HepG2 (cell line): ENCODE measurements around the gene HNRNPUL2. TPM values are rescaled to one million over a fixed set of nuclear protein-coding genes. Genes with fewer than 3 reads are reported as not detected.

Source experiments
- CEBPZ ChIP-seq: IDR thresholded peaks from 2 replicates; pipeline ENCODE4 v1.6.1; 2012; ENCODE audit warnings: low read length, improper control_type of control experiment
- FOXM1 ChIP-seq: sonication (generic); formaldehyde crosslinking; IDR thresholded peaks from 2 replicates; pipeline ENCODE4 v1.5.0; 2020; ENCODE audit warnings: missing genetic modification reagents
- ISX ChIP-seq: sonication (generic); formaldehyde crosslinking; conservative IDR thresholded peaks from 2 replicates; pipeline ENCODE4 v1.5.0; 2020; ENCODE audit warnings: missing genetic modification reagents
- KDM4B ChIP-seq: sonication (generic); formaldehyde crosslinking; IDR thresholded peaks from 2 replicates; pipeline ENCODE4 v1.4.0; 2020; ENCODE audit warnings: missing genetic modification reagents
- RFX3 ChIP-seq: IDR thresholded peaks from 2 replicates; pipeline ENCODE4 v1.6.1; 2016; ENCODE audit warnings: missing biosample characterization, missing genetic modification reagents
- SMAD3 ChIP-seq: sonication (generic); formaldehyde crosslinking; IDR thresholded peaks from 2 replicates; pipeline ENCODE4 v1.4.0; 2020; ENCODE audit warnings: missing genetic modification reagents
- TRAFD1 ChIP-seq: sonication (generic); formaldehyde crosslinking; IDR thresholded peaks from 2 replicates; pipeline ENCODE4 v1.5.1; 2020; ENCODE audit warnings: missing genetic modification reagents, mild to moderate bottlenecking, borderline replicate concordance
- TRIM22 ChIP-seq: fragments of 450-650 bp; IDR thresholded peaks from 2 replicates; pipeline ENCODE4 v1.6.1; 2017
- ZBTB46 ChIP-seq: sonication (generic); formaldehyde crosslinking; IDR thresholded peaks from 2 replicates; pipeline ENCODE4 v1.4.0; 2020; ENCODE audit warnings: mild to moderate bottlenecking, missing genetic modification reagents, borderline replicate concordance
- ZNF354B ChIP-seq: sonication (generic); formaldehyde crosslinking; IDR thresholded peaks from 2 replicates; pipeline ENCODE4 v1.8.0; 2022; ENCODE audit warnings: mild to moderate bottlenecking, missing genetic modification reagents
- polyA plus RNA-seq, 8 experiments: library from polyadenylated mRNA; depleted of rRNA in 3 of 8; stranded (reverse) in 7 of 8; unstranded in 1 of 8; fragments of >200 nt; fragmentation: Illumina TruSeq in 4 of 8; extraction: Trizol in 4 of 8; gene quantifications; 2 replicates each; pipeline versions ENCODE4 v1.2.1 to v1.2.3, GENCODE V29; 2011 to 2016; ENCODE audit warnings: low read depth in 4 of 8, missing spikeins in 1 of 8, mixed read lengths in 1 of 8; ENCODE audit not compliant: insufficient read depth in 1 of 8
- total RNA-seq, 5 experiments: library from RNA; depleted of rRNA; stranded (reverse); fragments of >200 nt; fragmentation: Illumina TruSeq; extraction: Trizol; gene quantifications; 2 replicates each; pipeline ENCODE4 v1.2.3, GENCODE V29; 2016; ENCODE audit warnings: low read depth in 1 of 5
- TF ChIP-seq, protein P1 (sequence below): sonication (generic); formaldehyde crosslinking; IDR thresholded peaks from 2 replicates; pipeline ENCODE4 v1.4.0; 2020; ENCODE audit warnings: mild to moderate bottlenecking, missing genetic modification reagents
- TF ChIP-seq, protein P2 (sequence below): sonication (generic); formaldehyde crosslinking; IDR thresholded peaks from 2 replicates; pipeline ENCODE4 v1.4.0; 2020; ENCODE audit warnings: mild to moderate bottlenecking, missing genetic modification reagents
- TF ChIP-seq, protein P3 (sequence below): IDR thresholded peaks from 2 replicates; pipeline ENCODE4 v1.6.1; 2016; ENCODE audit warnings: mild to moderate bottlenecking
- TF ChIP-seq, protein P4 (sequence below): sonication (generic); formaldehyde crosslinking; IDR thresholded peaks from 2 replicates; pipeline ENCODE4 v1.4.0; 2020; ENCODE audit warnings: mild to moderate bottlenecking, missing genetic modification reagents

HNRNPUL2 gene
- total and polyA plus RNA-seq, 2 of the 13 experiments (the other 11 are each of a cell fraction or from before 2014, with no cell fraction given): 8.4 to 9.6 TPM

DNA sequence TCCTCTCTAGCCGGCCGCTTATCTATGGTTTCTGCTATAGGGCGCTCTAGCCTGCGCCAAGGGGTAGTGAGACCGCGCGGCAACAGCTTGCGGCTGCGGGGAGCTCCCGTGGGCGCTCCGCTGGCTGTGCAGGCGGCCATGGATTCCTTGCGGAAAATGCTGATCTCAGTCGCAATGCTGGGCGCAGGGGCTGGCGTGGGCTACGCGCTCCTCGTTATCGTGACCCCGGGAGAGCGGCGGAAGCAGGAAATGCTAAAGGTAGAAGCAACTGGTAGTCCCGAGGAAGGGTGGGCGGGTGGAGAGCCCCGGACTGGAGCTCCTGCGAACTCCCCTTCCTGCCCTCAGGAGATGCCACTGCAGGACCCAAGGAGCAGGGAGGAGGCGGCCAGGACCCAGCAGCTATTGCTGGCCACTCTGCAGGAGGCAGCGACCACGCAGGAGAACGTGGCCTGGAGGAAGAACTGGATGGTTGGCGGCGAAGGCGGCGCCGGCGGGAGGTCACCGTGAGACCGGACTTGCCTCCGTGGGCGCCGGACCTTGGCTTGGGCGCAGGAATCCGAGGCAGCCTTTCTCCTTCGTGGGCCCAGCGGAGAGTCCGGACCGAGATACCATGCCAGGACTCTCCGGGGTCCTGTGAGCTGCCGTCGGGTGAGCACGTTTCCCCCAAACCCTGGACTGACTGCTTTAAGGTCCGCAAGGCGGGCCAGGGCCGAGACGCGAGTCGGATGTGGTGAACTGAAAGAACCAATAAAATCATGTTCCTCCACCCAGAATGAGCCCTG, 55.5 kb downstream of the HNRNPUL2 start, which contains the start of the genes LBHD1 and UQCC3 (continued):
- TF ChIP-seq, protein P1, sequence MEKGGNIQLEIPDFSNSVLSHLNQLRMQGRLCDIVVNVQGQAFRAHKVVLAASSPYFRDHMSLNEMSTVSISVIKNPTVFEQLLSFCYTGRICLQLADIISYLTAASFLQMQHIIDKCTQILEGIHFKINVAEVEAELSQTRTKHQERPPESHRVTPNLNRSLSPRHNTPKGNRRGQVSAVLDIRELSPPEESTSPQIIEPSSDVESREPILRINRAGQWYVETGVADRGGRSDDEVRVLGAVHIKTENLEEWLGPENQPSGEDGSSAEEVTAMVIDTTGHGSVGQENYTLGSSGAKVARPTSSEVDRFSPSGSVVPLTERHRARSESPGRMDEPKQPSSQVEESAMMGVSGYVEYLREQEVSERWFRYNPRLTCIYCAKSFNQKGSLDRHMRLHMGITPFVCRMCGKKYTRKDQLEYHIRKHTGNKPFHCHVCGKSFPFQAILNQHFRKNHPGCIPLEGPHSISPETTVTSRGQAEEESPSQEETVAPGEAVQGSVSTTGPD: 0 out of 2 replicates have a peak, but pooled peaks have one; percentile 34
- peak; percentile 85; the same call in 1 of the 2 replicates for TF ChIP-seq ZNF354B (CRISPR knock-in tag)
- no peak for TF ChIP-seq FOXM1 (CRISPR knock-in tag)
- no peak for TF ChIP-seq TRAFD1 (CRISPR knock-in tag)
- no peak for TF ChIP-seq ISX
- TF ChIP-seq CEBPZ: no peak
- TF ChIP-seq RFX3 (CRISPR knock-in tag): no peak
- TF ChIP-seq, protein P2, sequence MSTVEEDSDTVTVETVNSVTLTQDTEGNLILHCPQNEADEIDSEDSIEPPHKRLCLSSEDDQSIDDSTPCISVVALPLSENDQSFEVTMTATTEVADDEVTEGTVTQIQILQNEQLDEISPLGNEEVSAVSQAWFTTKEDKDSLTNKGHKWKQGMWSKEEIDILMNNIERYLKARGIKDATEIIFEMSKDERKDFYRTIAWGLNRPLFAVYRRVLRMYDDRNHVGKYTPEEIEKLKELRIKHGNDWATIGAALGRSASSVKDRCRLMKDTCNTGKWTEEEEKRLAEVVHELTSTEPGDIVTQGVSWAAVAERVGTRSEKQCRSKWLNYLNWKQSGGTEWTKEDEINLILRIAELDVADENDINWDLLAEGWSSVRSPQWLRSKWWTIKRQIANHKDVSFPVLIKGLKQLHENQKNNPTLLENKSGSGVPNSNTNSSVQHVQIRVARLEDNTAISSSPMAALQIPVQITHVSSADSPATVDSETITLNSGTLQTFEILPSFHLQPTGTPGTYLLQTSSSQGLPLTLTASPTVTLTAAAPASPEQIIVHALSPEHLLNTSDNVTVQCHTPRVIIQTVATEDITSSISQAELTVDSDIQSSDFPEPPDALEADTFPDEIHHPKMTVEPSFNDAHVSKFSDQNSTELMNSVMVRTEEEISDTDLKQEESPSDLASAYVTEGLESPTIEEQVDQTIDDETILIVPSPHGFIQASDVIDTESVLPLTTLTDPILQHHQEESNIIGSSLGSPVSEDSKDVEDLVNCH: no peak
- TF ChIP-seq TRIM22: no peak
- TF ChIP-seq, protein P3, sequence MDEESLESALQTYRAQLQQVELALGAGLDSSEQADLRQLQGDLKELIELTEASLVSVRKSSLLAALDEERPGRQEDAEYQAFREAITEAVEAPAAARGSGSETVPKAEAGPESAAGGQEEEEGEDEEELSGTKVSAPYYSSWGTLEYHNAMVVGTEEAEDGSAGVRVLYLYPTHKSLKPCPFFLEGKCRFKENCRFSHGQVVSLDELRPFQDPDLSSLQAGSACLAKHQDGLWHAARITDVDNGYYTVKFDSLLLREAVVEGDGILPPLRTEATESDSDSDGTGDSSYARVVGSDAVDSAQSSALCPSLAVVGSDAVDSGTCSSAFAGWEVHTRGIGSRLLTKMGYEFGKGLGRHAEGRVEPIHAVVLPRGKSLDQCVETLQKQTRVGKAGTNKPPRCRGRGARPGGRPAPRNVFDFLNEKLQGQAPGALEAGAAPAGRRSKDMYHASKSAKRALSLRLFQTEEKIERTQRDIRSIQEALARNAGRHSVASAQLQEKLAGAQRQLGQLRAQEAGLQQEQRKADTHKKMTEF (CRISPR knock-in tag): peak; percentile 81
- no peak for TF ChIP-seq SMAD3 (CRISPR knock-in tag)
- TF ChIP-seq, protein P4, sequence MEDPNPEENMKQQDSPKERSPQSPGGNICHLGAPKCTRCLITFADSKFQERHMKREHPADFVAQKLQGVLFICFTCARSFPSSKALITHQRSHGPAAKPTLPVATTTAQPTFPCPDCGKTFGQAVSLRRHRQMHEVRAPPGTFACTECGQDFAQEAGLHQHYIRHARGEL (CRISPR knock-in tag): no peak
- TF ChIP-seq ZBTB46 (CRISPR knock-in tag): no peak
- TF ChIP-seq KDM4B: no peak
